Fibroblast of skin of left biceps (primary cell): ENCODE measurements around the gene ATMIN.

Source experiments
- DNase-seq, 2 experiments: peaks; one replicate each; pipeline ENCODE4 v3.0.0-alpha.2; 2013; ENCODE audit warnings: low read depth in 2 of 2

Gene ATMIN

GRCh38 chr16:81069063-81069462 is 33.4 kb downstream of the ATMIN start:
- DNase-seq: no peak

GRCh38 chr16:81070979-81071378 is 35.3 kb downstream of the ATMIN start:
- DNase-seq: no peak

GRCh38 chr16:81071805-81072204 is 36.2 kb downstream of the ATMIN start:
- no peak for DNase-seq

- DNase-seq: no peak
These were observed 38.1 kb downstream of the ATMIN start for GRCh38 chr16:81073560-81074330.

- peak; percentile 37 to 55 for DNase-seq
These were observed 41.0 kb downstream of the ATMIN start for GRCh38 chr16:81076566-81077075.

- peak; percentile 81 to 84 for DNase-seq
These were observed 41.7 kb downstream of the ATMIN start, which contains the start of gene C16orf46 for GRCh38 chr16:81077076-81077940. Gene C16orf46 (minus strand): TSS chr16:81077238. CDS start chr16:81063955, 13,283 bp downstream.

- DNase-seq: no peak
These were observed 44.6 kb downstream of the ATMIN start for GRCh38 chr16:81080233-81080632.

- DNase-seq: no peak
These were observed 45.4 kb downstream of the ATMIN start for GRCh38 chr16:81081014-81081413.

GRCh38 chr16:81088836-81089235 is 53.2 kb downstream of the ATMIN start:
- no peak for DNase-seq

- no peak for DNase-seq
These were observed 59.2 kb downstream of the ATMIN start for GRCh38 chr16:81094771-81095251.

- no peak for DNase-seq
These were observed 60.0 kb downstream of the ATMIN start for GRCh38 chr16:81095653-81095952.

- DNase-seq: peak; percentile 94
These were observed 60.5 kb downstream of the ATMIN start, which contains the start of gene GCSH for GRCh38 chr16:81095953-81096714. Gene GCSH (minus strand): TSS chr16:81096395. CDS start chr16:81096278, 117 bp downstream.

GRCh38 chr16:81096715-81097208 is 61.1 kb downstream of the ATMIN start:
- no peak for DNase-seq
